GM19193 (cell line): Measurements from ENCODE around the gene CLPTM1.
A peak's percentile ranks its signal among the peaks of the same experiment; 100 is the strongest.

ENCODE experiments used
- POLR2A ChIP-seq: IDR thresholded peaks from 4 replicates; pipeline ENCODE4 v1.6.1; 2011; ENCODE audit not compliant: insufficient read depth, insufficient read length; ENCODE audit errors: extremely low read depth

CLPTM1 gene

DNA sequence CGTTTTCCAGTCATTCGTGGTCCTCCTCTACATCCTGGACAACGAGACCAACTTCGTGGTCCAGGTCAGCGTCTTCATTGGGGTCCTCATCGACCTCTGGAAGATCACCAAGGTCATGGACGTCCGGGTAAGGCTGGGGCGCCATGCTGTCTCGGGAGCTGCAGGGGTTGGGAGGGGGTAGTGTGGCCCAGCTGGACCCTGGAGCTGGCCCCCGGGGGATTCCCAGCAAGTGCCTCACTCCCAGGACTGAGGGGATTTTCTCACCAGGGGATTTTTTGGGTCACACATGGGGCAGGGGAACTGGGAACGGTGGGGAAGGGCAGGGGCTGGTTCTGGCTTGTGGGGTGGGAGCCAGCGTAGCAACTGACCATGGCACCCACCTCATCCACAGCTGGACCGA, 35.3 kb downstream of the CLPTM1 start:
- TF ChIP-seq POLR2A, result no peak

DNA sequence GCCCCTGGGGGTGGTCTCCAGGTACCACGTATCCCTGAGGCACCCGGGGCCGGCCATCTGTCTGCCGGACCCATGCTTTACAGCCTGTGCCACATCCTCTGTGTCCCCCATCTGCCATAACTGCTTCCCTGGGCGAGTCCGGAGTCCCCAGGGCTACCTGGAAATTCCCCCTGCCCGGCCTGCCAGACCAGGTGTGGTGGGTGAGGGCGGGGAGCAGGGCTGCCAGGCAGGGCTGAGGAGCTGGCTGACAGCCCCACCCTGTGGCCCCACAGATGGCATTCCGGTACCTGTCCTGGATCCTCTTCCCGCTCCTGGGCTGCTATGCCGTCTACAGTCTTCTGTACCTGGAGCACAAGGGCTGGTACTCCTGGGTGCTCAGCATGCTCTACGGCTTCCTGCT, 35.8 kb downstream of the CLPTM1 start:
- no peak for TF ChIP-seq POLR2A

DNA sequence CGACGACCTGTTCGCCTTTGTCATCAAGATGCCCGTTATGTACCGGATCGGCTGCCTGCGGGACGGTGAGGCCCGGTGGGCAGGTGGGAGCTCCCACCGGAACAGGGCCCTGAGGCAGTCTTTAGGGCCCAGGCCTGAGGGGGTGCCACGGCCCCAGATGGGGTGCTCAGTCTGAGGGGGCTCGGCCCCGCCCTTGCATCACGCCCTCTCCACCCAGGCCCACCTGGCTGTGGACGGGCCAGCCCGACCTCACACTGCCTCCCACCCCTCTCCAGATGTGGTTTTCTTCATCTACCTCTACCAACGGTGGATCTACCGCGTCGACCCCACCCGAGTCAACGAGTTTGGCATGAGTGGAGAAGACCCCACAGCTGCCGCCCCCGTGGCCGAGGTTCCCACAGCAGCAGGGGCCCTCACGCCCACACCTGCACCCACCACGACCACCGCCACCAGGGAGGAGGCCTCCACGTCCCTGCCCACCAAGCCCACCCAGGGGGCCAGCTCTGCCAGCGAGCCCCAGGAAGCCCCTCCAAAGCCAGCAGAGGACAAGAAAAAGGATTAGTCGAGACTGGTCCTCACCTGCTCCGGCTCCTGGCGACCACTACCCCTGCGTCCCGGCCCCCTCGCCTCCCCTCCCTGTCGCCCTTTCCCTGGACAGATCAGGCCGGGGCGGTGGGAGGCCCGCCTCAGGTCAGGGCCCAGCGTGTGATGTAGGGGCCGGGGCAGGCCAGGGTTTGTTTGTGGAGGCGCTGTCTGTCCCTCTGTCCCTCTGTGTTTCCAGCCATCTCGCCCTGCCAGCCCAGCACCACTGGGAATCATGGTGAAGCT, 37.4 kb downstream of the CLPTM1 start:
- no peak for TF ChIP-seq POLR2A

DNA sequence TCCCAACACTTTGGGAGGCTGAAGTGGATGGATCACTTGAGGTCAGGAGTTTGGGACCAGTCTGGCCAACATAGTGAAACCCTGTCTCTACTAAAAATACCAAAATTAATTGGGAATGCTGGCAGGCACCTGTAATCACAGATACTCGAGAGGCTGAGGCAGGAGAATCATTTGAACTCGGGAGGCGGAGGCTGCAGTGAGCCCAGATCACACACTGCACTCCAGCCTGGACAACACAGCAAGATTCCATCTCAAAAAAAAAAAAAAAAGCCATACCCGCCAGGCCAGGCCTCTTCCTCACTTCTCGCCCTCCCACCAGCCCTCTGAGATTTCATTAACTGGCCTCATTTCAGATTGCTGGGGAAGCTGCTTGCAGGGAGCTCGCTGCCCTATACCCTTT, 38.3 kb downstream of the CLPTM1 start:
- TF ChIP-seq POLR2A, result no peak

DNA sequence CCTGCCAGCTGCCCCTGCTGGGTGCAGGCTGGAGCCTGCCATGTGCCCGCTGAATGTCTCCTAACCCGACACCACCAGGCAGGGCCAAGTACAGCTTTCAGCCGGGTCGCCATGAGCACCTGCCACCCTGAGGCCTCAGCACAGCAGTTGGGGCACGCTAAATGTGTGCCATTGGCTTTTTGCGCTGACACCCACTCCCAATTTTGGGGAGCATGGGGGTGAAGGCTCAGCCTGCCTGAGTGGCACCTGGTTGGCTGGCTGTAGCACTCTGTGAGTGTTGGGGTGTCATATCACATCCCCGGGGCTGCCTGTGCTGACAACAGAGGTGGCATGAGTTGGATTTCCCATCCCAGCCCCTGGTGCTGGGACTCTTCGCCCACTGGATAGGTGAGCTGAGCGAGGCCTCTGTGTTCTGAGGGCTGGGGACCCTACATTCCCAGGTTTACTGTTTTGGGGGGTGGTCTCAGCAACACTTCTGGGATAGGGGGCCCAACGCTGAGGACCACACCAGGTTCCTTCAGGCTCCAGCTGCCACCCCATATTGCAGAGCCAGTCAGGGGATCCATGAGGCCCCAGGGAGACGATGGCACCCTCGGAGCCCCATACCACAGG, 38.9 kb downstream of the CLPTM1 start:
- no peak for TF ChIP-seq POLR2A

DNA sequence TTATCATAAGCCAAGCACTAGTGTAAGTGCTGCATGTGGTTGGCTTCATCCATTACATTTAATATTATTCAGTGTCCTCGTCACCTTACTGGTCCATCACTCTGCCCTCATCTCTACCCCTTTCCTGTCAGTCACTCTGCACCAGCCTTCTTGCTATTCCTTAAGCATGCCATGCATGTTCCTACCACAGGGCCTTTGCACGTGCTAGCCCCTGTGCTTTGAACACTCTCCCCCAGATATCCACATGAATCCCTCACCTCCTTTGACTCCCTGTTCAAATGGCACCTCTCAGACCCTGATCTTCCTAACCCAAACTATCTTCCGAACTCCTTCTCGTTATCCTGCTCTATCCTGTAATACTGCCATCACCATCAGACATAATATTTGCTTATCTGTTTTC, 42.8 kb downstream of the CLPTM1 start:
- no peak for TF ChIP-seq POLR2A

DNA sequence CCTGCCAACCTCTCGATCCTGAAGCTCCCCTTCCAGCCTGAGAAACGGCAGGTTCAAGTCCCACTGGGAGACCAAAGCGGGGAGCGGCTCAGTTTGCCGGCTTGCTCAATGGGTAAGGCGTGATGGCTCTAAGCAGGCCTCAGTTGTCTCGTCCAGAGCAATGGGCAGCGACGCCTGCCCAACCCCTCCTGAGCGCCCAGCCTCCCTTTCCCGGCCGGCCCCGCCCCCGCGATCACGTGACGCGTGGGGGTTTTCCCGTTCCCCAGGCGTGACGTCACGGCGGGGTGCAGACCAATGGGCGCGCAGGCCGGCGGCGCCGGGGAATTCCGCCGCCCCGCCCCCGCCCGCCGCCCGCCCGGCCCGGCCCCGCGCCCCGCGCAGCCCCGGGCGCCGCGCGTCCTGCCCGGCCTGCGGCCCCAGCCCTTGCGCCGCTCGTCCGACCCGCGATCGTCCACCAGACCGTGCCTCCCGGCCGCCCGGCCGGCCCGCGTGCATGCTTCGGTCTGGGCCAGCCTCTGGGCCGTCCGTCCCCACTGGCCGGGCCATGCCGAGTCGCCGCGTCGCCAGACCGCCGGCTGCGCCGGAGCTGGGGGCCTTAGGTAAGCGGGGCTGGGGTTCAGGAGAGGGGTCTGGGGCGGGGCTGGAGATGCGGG, 46.0 kb downstream of the CLPTM1 start, which contains the start of gene RELB:
TSS of gene RELB (plus strand) at position 378 of the 653 bp plus-strand sequence. CDS start at position 494, 116 bp downstream.
- TF ChIP-seq POLR2A, result peak; percentile 68

DNA sequence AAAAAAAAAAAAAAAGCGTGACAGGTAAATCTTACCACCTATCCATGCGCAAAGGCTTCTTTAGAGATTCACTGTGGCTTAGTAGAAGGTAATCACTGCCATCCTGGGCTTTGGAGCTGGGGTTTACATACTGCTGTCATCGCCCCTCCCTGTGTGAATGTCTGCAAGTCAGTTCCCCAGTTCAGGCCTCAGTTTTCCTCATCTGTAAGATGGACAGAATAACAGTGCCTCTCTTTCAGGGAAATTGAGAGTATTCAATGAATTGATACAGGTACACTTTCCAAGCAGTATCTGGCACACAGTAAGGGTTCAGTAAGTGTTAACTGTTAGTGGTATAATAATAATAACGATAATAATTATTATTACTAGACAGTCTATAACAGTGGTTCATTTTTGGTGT, 48.3 kb downstream of the CLPTM1 start:
- TF ChIP-seq POLR2A, result no peak

DNA sequence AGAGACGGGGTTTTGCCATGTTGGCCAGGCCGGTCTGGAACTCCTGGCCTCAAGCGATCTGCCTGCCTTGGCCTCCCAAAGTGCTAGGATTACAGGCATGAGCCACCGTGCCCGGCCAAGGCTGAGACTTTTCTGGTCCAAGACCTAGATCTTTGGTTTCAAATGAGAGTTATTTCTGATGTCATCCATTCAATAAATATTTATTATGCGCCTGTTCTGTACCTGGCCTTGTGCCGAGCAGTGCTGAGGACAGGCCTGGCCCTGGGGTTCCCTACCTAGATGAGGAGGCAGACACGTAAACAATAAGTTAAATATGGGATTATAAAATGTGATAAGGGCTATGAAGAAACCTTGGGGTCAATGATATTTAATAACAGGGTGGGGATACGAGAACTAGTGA, 50.6 kb downstream of the CLPTM1 start:
- TF ChIP-seq POLR2A, result no peak

DNA sequence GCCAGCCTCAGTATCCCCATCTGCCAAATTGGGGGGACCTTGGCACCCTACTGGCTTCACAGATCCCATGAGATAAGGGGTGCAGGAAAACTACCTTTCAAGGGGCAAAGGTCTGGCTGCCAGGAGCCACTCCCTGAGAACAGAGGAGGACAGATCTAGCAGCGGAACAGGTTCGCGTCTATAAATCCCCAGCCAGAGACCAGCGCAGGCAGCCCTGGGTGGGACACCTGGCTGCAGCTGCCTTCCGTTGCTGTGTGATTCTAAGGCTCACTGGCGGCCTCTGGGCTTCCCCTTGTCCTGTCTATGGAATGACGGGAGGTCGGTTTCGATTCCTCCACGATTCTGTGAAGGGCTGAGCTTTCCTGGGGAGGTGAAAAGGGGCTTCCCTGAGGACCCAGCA, 53.4 kb downstream of the CLPTM1 start:
- no peak for TF ChIP-seq POLR2A

DNA sequence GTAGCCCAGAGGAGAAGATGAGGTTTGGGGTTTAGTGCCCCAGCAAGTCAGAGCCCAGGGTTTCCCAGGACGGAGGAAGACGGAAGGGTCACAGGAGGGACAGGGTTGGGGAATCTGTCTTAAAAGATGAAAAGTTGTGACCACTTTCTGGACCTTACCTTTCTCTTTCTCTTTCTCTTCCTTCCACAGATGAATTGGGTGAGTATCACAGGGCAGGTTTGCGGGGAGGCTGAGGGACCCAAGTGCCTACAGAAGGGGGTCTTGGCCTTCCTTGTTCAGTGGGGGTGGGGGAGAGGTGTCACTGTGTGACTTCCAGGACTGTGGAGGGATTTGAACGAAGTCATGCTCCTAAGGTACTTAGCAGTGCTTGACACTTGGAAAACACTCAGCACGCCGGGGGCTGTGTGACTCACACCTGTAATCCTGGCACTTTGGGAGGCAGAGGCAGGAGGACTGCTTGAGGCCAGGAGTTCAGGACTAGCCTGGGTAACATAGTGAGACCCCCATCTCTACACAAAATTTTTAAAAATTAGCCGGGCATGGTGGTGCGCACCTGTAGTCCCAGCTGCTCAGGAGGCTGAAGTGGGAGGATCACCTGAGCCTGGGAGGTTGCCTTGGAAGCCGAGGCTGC, 54.6 kb downstream of the CLPTM1 start:
- TF ChIP-seq POLR2A, result no peak

DNA sequence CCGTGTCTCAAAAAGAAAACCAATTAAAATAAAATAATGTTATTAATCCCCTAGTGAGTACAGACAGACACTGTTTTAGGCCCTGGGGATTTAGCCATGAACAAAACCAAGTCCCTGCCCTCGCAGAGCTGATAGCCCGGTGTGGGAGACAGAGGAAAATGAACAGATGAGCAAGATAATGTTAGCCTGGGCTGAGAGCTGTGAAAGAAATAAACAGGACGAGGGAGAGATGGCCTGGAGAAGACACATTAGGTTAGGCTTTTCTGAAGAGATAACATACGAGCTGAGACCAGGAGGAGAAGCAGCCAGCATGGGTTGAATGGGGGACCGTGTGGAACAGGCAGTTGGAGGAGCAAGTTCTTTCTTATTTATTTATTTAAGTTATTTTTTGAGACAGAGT, 55.1 kb downstream of the CLPTM1 start:
- peak; percentile 17 for TF ChIP-seq POLR2A

DNA sequence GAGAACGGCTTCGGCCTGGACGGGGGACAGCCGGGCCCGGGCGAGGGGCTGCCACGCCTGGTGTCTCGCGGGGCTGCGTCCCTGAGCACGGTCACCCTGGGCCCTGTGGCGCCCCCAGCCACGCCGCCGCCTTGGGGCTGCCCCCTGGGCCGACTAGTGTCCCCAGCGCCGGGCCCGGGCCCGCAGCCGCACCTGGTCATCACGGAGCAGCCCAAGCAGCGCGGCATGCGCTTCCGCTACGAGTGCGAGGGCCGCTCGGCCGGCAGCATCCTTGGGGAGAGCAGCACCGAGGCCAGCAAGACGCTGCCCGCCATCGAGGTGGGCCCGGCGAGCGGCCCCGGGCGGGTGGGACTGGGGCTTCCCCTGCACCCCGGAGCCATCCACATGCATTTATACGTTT, 56.8 kb downstream of the CLPTM1 start:
- TF ChIP-seq POLR2A, result no peak

DNA sequence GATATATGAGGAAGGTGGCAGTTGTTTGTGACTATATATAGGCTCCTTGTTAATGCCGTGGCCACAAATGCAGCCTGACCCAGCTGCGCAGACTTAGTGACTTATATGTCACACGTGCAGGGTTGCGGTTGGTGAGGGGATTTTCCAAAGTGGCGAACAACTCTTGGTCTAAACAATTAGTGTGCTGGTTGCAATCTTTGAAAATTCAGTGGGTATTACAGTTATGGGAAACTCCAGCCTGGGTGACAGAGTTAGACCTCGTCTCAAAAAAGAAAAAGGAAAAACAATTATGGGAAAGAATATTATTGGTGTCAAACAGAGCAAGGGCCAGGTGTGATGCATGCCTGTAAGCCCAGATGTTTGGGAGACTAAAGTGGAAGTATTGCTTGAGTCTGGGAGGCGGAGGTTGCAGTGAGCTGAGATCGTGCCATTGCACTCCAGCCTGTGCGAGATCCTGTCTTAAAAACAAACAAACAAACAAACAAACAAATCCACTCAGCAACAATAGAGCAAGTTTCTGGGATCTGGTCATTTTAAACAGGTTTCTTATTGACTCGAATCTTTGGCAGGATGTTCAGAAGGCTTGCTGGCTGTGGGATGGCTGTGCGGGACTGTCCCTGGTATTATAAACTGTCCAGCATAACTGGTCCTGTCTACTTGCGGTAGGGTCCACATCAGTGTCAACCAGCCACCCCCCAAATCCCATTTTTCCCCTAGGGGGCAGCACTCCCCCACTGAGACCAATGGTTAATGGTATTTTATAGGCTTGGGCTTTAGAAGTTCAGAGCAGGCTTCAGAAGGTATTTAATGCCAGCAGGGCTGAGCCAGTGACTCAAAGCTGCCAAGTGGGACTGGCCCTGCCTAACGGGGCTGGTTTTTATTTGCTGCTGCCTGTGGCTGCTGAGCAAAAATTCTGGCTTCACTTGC, 61.5 kb downstream of the CLPTM1 start:
- peak; percentile 27 for TF ChIP-seq POLR2A
